Keratinocyte (primary cell): Measurements from ENCODE around the gene MFAP3L. TPM values are rescaled to one million over a fixed set of nuclear protein-coding genes. Genes with fewer than 3 reads are reported as not detected.

Experiments used
- DNase-seq: peaks from one replicate; pipeline ENCODE4 v3.0.0-alpha.2; 2011; ENCODE audit warnings: low read depth, missing footprints, low spot score
- FAIRE-seq: peaks from 2 replicates; lab custom pipeline; 2011; peaks lifted over from hg19 to GRCh38; lab: Jason Lieb, UNC
- H2AFZ ChIP-seq: 2 replicates; pipeline ENCODE4 v1.6.0; 2012; ENCODE audit warnings: low read length, control low read depth, inconsistent platforms; ENCODE audit not compliant: control insufficient read depth
- H3K27ac ChIP-seq: 2 replicates; pipeline ENCODE4 v1.5.1; 2011; ENCODE audit warnings: low read length; ENCODE audit not compliant: control insufficient read depth, insufficient read depth
- H3K27me3 ChIP-seq: 3 replicates; pipeline ENCODE4 v1.6.0; 2011; ENCODE audit warnings: low read length; ENCODE audit not compliant: control insufficient read depth, insufficient read depth; ENCODE audit errors: extremely low read depth
- H3K36me3 ChIP-seq, 2 experiments: 2 replicates in 1 of 2; 3 replicates in 1 of 2; pipeline ENCODE4 v1.5.1; 2011; ENCODE audit warnings: low read length in 2 of 2, mild to moderate bottlenecking in 1 of 2; ENCODE audit not compliant: control insufficient read depth in 2 of 2, insufficient read depth in 2 of 2; ENCODE audit errors: extremely low read depth in 1 of 2
- H3K4me1 ChIP-seq: 3 replicates; pipeline ENCODE4 v1.5.1; 2011; ENCODE audit warnings: low read length; ENCODE audit not compliant: control insufficient read depth, insufficient read depth; ENCODE audit errors: extremely low read depth
- H3K4me2 ChIP-seq: 3 replicates; pipeline ENCODE4 v1.6.0; 2011; ENCODE audit warnings: low read depth, low read length; ENCODE audit not compliant: control insufficient read depth, insufficient read depth; ENCODE audit errors: extremely low read depth
- H3K4me3 ChIP-seq, 3 experiments: fragments of 200-600 bp in 1 of 3; sonication (generic) in 1 of 3; 2 replicates in 2 of 3; 3 replicates in 1 of 3; pipeline ENCODE4 v1.5.1; 2011 to 2016; ENCODE audit warnings: low read length in 3 of 3, mild to moderate bottlenecking in 3 of 3, control low read depth in 2 of 3, inconsistent platforms in 1 of 3, low read depth in 1 of 3, mixed read lengths in 1 of 3, mixed run types in 1 of 3, moderate library complexity in 1 of 3; ENCODE audit not compliant: control insufficient read depth in 2 of 3, insufficient read depth in 2 of 3; ENCODE audit errors: extremely low read depth in 1 of 3
- H3K79me2 ChIP-seq: 2 replicates; pipeline ENCODE4 v1.6.0; 2012; ENCODE audit warnings: low read length; ENCODE audit not compliant: control insufficient read depth, insufficient read depth
- H3K9ac ChIP-seq: 3 replicates; pipeline ENCODE4 v1.6.0; 2011; ENCODE audit warnings: low read length; ENCODE audit not compliant: control insufficient read depth, insufficient read depth; ENCODE audit errors: extremely low read depth
- H3K9me1 ChIP-seq: 3 replicates; pipeline ENCODE4 v1.6.0; 2011; ENCODE audit warnings: low read length; ENCODE audit not compliant: control insufficient read depth, insufficient read depth; ENCODE audit errors: extremely low read depth
- H3K9me3 ChIP-seq: 2 replicates; pipeline ENCODE4 v1.5.1; 2012; ENCODE audit warnings: low read depth, low read length; ENCODE audit not compliant: control insufficient read depth
- H4K20me1 ChIP-seq: 3 replicates; pipeline ENCODE4 v1.6.0; 2011; ENCODE audit warnings: low read length; ENCODE audit not compliant: control insufficient read depth, insufficient read depth; ENCODE audit errors: extremely low read depth
- CTCF ChIP-seq, 3 experiments: IDR thresholded peaks in 1 of 3; conservative IDR thresholded peaks in 1 of 3; optimal IDR thresholded peaks in 1 of 3; 2 replicates in 2 of 3; 3 replicates in 1 of 3; pipeline versions ENCODE3 to v1.5.1; 2011; ENCODE audit warnings: low read length in 3 of 3, mild to moderate bottlenecking in 3 of 3, moderate library complexity in 2 of 3, control low read depth in 1 of 3, inconsistent platforms in 1 of 3; ENCODE audit not compliant: insufficient read depth in 2 of 3; ENCODE audit errors: extremely low read depth in 1 of 3
- EZH2 ChIP-seq: IDR thresholded peaks from one replicate; pipeline ENCODE4 v1.6.1; 2012; ENCODE audit warnings: inconsistent platforms, mild to moderate bottlenecking, low read length, moderate library complexity
- dilution Hi-C: fragments of 300-500 bp; cut with MboI; formaldehyde crosslinking; loops from one replicate; pipeline ENCODE4 v1.7.0; 2020; ENCODE audit warnings: low sequenced_read_pairs; ENCODE audit not compliant: extremely low pct_ligation_motif_present
- polyA plus RNA-seq, 5 experiments: library from polyadenylated mRNA; depleted of rRNA in 3 of 5; stranded (reverse) in 3 of 5; stranded (forward) in 1 of 5; unstranded in 1 of 5; fragments of >200 nt; gene quantifications; 1 replicate in 1 of 5; 2 replicates in 3 of 5; 3 replicates in 1 of 5; pipeline versions ENCODE4 v1.2.1 to v1.2.3, GENCODE V29; 2011 to 2012; ENCODE audit warnings: missing spikeins in 2 of 5, low read depth in 1 of 5, low replicate concordance in 1 of 5

MFAP3L gene
- polyA plus RNA-seq, 1 donor (not counting 4 experiments of a cell fraction or from before 2014, with no cell fraction given): 7.6 TPM

GRCh38 chr4:169952236-169953002, 73.8 kb downstream of the MFAP3L start:
- no peak overlapping the region for H3K4me2 ChIP-seq
- no peaks in the 10 kb centered on the region for H3K36me3 ChIP-seq
- H3K4me3 ChIP-seq: no peak overlapping the region
- FAIRE-seq (no peak), DNase-seq (no peak)
- H3K9me1 ChIP-seq: no peaks in the 10 kb centered on the region
- H3K79me2 ChIP-seq: no peaks in the 10 kb centered on the region
- no peaks in the 10 kb centered on the region for H3K4me1 ChIP-seq
- no peak overlapping the region for H3K27ac ChIP-seq
- H3K27me3 ChIP-seq: no peaks in the 10 kb centered on the region
- TF ChIP-seq CTCF (optimal IDR thresholded peaks at IDR 0.05 in 1 of 3, IDR thresholded peaks at IDR 0.05 in 1 of 3, conservative IDR thresholded peaks at IDR 0.05 in 1 of 3; ENCODE audit: extremely low read depth in 1 of 3, insufficient read depth in 2 of 3, low read length in 3 of 3): no peak
- TF ChIP-seq EZH2: no peak
- no peak overlapping the region for H2AFZ ChIP-seq
- dilution Hi-C loops: no loop called here
- no peaks in the 10 kb centered on the region for H4K20me1 ChIP-seq
- no peaks in the 10 kb centered on the region for H3K9me3 ChIP-seq
- H3K9ac ChIP-seq: no peak overlapping the region

GRCh38 chr4:169948271-169948670, 77.9 kb downstream of the MFAP3L start:
- DNase-seq (no peak), FAIRE-seq (no peak)
- no peaks in the 10 kb centered on the region for H4K20me1 ChIP-seq
- H3K9ac ChIP-seq: no peak overlapping the region
- no peaks in the 10 kb centered on the region for H3K36me3 ChIP-seq
- TF ChIP-seq CTCF (optimal IDR thresholded peaks at IDR 0.05 in 1 of 3, IDR thresholded peaks at IDR 0.05 in 1 of 3, conservative IDR thresholded peaks at IDR 0.05 in 1 of 3; ENCODE audit: extremely low read depth in 1 of 3, insufficient read depth in 2 of 3, low read length in 3 of 3) (no peak), EZH2 (no peak)
- H3K4me2 ChIP-seq: no peak overlapping the region
- dilution Hi-C loops: no loop called here
- H3K9me1 ChIP-seq: no peaks in the 10 kb centered on the region
- no peak overlapping the region for H3K27ac ChIP-seq
- no peak overlapping the region for H2AFZ ChIP-seq
- no peaks in the 10 kb centered on the region for H3K27me3 ChIP-seq
- no peaks in the 10 kb centered on the region for H3K9me3 ChIP-seq
- no peaks in the 10 kb centered on the region for H3K79me2 ChIP-seq
- no peak overlapping the region for H3K4me3 ChIP-seq
- H3K4me1 ChIP-seq: no peaks in the 10 kb centered on the region
